Caki2 (cell line): ENCODE data around the gene ZNF366. TPM values are rescaled to one million over a fixed set of nuclear protein-coding genes. Genes with fewer than 3 reads are reported as not detected.
A peak's percentile ranks its signal among the peaks of the same experiment; 100 is the strongest.
"Not testable (repeated sequence)": the region's sequence is repeated elsewhere in the genome, so short reads cannot be mapped to it uniquely, and the experiment has no call there.

Experiments used
- DNase-seq: peaks from one replicate; pipeline ENCODE4 v3.0.0-alpha.2; 2015; ENCODE audit warnings: low read depth
- in situ Hi-C: cut with HindIII; loops from 2 replicates; pipeline ENCODE4 v1.10.0; 2016; ENCODE audit warnings: low sequenced_read_pairs, low pct_unique_long_range_greater_than_20kb, mixed read lengths
- total RNA-seq: library from RNA; depleted of rRNA; stranded (reverse); fragments of >200 nt; shearing (Covaris generic); gene quantifications from 2 replicates; pipeline ENCODE4 v1.2.3, GENCODE V29; 2014; ENCODE audit warnings: low replicate concordance

The ZNF366 gene
- total RNA-seq, 1 experiment from 2014 or later = not detected

DNA sequence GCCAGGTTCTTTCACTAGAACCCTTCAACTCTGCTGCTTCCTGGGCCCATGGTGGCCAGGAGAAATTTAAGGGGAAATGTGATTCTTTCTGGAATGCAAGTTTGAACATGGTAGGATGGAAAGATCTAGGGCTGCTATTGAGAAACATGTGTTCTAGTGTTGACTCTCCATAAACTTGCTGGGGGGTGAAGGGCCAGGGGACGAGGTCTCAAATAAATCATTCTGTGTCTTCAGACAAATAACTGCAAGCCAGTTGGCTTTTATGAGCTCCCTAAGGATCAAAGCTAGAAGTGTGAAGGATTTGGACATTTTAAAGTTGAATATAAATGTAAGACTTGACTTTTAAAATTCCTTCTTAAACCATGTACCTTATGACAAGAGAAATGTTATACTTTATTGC, 78.5 kb downstream of the ZNF366 start:
- in situ Hi-C loops = no loop called here
- no peak for DNase-seq

DNA sequence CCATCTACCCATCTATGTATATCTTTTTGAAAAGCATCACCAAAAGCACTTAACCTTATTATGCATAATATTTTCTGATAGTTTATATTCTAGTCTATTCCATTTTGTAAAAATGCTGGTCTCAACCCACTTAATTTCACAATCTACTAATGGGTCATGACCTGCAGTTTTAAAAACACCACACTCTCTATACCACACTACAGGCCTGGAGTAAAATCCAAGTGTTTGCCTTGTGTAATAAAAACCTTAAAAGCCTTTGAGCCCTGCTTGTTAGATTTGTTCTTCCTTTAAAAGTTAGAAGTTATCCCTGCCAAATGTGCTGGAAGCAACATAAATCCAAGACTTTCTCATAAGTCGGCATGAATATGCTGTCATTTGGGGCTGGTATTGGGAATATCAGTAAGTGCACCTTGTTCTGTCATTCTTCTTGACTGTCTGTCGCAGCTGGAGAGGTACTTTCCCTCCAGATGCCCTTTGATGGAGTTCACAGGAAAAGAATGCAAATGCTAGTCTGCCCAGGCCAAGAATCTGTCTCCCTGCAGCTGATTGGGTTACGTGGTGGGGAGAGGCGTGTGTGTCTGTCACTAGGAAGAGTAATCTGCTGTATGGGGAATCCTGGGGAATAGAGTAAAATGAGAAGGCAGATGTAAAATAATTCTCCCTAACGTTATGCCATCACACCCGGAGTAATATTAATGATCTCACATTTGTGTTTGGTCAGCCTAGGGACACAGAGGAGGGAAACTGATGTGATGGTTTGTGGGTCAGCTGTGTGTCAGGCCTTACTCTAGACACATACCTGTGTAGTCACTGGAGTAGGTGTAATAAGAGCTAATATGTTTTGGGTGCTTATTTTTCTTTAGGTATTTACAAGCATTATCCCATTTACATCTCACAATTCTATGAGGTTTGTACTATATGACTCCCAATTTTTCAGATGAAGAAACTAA, 79.4 kb downstream of the ZNF366 start:
- in situ Hi-C loops = no loop called here
- DNase-seq = peak; percentile 16

DNA sequence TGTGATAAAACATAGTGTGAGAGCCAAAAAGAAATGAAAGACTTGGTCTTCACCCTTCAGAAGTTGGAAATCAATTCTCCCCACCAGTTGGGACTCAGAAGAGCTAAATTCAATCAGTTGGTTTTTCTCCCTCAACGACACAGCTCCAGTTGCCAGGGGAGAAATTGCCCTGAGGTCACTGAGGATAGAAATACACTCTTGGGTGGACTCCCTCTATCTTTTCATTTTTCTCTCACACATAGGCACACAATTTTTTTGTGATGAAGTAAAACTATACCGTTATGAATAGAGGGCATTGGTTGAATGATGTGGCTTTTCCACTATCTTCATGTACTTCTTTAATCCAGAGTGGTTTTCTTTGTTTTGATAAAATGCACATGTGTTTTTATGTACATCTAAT, 80.2 kb downstream of the ZNF366 start:
- in situ Hi-C loops = no loop called here
- no peak for DNase-seq

DNA sequence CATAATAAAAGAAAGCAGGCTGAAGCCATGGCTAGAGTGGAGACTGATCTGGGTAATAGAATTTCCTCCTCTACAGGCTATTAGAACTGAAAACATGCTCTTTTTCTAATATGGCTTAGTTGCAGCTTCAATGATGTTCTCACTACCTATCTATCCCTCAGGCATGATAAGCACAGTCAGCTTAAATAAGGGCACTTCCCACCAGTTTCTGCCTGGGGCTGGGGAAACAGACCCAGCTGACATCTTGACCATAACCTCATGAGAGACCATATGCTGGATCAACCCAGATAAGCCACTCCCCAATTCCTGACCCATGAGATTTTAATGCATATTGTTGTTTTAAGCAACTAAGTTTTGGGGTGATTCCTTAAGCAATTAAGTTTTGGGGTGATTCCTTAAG, 81.2 kb downstream of the ZNF366 start:
- in situ Hi-C loops = no loop called here
- no peak for DNase-seq

DNA sequence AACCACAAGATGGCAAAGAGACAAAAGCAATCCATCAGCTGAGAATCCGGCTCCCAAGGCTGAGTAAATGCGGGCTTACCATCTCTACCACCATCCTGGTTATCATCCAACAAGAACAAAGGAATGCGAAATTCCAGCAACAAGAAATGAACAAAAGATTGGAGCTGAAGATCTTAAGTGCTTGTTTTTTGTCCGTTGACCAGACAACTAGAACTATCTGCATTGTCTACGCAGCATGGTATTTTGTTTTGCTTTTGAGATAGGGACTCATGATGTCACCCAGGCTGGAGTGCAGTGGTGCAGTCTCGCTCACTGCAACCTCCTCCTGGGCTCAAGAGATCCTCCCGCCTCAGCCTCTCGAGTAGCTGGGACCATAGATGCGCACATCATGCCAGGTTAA, 88.9 kb downstream of the ZNF366 start:
- in situ Hi-C loops = no loop called here
- DNase-seq = no peak

DNA sequence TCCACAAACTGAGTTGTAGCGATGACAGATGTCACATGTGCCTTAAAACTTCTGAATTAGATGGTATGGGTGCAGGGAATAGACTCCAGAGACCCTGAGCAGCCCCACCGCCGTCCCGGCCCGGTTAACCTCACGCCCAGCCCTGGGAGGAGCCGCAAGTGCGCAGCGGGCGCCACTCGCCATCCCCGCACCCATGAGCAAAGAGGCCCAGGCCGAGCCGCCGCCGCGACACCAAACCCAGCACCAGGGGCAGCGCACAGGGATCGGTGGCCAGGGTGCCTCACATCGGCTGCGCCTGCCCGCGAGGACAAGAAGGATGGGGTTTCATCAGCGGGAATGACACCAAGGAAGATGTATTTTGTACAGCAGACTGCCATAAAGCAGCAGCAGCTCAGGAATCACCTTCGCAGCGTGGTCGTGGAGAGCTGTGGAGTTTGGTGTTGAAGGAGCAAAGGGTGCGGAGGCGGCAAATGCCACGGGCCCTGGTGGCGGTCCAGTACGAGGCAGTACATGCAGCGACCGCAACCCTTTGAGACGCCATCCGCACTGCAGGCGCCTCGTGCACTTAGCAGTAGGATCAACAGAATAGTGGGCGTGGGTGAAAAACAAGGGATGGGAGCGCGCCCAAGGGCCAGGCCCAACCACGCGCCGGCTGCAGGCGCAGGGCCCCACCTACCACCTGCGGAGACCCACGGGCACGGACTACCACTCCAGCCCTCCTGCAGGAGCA, 89.7 kb downstream of the ZNF366 start:
- in situ Hi-C loops = no loop called here
- no peak for DNase-seq

DNA sequence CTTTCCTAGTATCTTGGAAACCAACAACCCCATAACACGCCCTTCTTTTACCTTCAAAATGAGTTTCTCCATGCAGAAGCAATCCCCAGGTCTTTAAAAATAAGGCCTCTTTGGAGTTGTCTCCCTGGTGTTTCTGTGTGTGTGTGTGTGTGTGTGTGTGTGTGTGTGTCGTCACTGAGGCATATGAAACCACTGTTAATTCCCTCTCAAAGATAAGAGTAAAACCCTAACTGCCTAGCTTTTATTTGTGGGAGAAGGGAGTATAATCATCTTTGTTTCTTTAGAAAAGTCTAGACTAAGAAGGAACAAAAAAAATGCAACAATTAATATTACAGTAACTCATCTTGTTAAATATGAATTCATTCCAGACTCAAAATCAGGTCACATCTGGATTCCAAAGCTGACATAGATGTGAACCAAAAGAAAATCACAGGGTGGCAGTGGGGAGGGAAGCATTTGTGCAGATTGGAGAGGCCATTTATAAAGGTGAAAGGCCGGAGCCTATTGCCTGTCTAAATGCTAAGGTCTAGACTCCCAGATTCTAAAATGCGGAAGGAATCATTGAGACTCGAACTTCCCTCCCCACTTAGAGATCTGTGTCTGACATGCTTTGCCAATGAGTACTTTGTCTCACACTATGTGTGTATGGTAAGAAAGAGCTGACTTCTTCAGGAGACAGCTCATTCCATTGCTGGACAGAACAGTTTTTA, 91.4 kb downstream of the ZNF366 start:
- DNase-seq = no peak
- in situ Hi-C loops = no loop called here

DNA sequence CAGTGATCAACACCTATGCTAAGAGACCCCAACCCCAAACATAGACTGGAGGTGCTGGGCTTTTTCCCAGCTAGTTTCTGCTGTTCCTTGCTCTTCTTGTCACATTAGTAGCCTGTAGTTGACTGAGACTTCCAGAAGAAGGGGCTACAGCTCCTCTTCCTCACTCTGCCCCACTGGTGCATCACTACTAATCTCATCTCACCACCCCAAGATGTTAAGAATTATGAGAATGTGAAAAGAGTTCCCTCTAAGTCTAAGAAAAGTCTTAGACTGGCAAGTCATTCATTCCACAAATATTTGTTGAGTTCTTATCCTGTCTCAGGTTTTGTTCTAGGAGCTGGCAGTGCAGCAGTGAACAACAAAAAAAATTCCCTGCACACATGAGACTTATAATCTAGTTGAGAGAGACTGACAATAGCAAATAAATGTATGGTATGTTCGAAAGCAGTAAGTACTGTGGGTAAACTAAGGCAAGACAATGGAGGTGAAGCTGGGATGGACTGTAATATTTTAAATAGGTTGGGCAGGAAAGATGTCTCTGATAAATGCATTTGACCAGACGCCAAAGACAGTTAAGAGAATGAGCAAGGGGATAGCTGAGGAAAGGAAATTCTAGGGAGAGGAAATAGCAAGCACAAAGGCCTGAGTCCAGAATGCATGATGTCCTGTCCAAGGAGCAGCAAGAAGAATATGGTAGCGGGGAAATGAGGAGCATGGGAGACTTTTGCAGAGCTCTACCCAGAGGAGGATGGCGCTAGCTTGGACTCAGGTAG, 94.7 kb downstream of the ZNF366 start:
- in situ Hi-C loops = no loop called here
- DNase-seq = no peak

DNA sequence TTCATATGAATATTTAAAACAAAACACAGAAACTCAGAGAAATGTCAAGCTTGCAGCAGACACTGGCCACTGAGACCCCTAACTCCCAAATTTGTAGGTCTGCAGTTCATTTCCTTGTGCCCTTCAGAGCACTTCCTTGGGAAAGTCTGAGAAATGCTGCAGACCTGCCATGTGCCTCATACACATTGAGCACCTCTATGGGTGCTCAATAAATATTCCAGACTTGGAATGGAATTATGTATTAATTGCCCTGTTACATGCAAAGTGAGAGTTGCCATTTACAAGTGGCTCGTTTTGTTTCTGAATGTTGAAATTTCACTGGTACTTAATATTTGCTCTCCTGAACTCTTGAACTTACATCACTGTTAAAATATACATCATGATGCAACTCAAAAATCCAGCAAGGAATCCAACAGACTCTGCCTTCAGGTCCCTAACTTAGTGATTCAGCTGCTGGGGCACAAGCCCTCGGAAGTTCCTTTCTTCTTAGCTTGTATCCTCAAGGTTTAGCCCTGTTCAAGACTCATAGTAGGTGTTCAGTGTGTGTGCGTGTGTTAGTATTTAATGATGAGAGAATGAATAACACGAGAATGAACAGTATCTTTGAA, 96.4 kb downstream of the ZNF366 start:
- no peak for DNase-seq
- in situ Hi-C loops = no loop called here

DNA sequence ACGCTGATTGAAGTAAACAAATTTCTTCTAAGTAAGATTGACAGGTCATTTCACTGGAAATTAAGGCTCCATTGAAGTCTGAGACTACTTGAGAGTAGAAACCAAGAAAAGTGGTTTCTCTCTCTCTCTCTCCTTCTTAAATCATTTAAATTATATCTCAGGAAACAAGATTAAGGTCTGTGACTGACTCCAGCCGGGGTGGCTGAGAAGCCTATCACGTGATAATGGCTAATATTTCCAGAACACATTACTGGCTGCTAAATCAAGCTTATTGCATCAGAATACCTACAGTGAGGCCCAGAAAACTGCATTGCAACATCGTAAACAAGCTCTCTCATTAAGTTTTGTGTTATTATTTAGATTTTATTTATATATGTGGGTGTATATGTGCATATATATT, 98.6 kb downstream of the ZNF366 start:
- in situ Hi-C loops = no loop called here
- DNase-seq = no peak

DNA sequence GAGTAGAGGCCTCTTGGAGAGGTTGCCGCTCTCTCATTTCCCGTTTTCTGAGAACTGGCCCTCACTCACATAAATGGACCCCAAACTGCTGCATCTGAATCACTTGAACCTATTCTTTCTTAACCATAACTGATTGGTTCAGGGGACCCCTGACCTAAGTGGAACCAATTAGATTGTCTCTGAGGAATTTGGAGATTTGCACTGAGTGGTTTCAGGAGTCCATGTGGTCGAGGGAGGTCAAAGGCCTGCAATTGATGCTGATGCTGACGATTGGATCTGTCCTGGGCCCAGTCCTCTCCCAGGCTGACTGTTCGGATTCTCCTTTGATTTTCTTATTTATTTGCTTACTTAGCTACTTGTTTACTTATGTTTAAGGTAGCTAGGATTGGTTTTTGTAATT, 99.1 kb downstream of the ZNF366 start:
- in situ Hi-C loops = no loop called here
- DNase-seq = no peak

DNA sequence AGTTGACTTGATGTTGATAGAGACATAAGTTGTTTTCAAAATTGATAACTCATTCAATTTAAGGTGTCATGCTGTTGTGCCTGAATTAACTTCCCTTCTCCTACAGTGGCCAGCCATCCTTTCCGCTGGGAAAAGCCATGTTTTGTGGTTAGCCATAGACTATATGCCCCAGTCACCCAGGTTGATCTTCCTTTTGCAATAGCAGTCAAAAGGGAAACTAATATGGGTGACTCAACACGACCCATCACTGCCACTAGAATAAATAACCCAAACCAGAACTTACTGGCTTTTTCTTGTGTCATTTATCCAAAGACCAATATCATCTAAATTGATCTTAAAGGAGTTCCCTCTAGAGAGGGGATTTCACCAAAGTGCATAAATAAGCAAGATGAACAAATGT, 99.7 kb downstream of the ZNF366 start:
- in situ Hi-C loops = no loop called here

DNA sequence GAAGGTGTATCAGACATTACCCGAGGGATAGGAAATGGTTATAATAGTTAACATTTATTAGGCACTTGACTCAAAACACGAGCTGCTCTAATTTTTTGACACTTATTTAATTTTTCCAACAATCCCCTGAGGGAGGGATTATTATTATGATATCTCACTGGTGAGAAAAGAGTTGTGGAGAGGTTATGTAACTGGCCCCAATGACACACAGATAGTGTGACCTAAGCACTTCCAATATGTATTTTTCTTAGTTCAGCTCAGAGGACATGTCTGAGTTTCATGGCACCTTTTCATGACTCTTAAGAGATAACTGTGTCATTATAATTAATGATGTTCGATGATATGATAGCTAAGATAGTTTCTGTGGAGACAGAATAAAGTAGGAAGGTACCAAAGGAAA, 100.1 kb downstream of the ZNF366 start:
- in situ Hi-C loops = no loop called here

More for the DNA sequence above, 99.7 kb downstream of the ZNF366 start:
- DNase-seq = no peak

DNA sequence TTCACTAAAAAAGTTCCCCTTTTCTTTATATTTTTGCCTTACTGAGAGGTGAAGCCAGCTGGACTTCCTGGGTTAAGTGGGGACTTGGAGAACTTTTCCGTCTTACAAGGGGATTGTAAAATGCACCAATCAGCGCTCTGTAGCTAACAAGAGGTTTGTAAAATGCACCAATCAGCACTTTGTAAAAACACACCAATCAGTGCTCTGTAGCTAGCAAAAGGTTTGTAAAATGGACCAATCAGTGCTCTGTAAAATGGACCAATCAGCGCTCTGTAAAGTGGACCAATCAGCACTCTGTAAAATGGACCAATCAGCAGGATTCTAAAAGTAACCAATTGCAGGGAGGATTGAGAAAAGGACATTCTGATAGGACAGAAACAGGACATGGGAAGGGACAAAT, 102.4 kb downstream of the ZNF366 start:
- DNase-seq, in situ Hi-C loops: not testable (repeated sequence)

More for the DNA sequence above, 100.1 kb downstream of the ZNF366 start:
- DNase-seq = no peak

DNA sequence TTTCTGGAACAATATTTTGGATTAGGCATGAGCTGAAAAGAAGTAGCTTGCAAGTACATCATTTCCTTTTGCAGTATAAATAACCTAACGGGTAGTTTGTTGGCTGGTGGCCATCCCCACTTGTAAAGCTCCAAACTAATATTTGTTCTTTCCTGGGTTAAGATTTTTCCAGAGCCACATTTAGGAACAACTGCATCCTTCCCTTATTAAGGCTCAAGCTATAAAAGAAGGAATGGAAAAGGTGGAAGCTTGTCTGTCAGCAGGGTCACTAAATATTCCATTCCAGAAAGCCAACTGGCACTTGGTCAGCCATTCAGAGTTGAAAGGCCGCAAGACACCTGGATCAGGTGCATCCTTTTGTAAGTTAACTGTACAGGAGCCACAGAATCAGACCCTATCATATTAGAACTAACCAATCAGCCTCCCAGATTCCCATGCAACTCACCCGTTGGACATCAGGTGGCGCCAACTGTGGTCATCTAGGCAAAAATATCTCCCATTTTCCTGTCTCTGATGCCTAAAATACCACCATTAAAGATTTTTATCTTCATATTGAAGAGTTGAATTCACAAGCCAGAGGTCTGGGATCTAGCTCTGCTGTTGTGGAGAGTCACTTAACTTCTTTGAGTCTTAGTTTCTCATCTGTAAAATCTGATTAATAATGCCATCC, 104.1 kb downstream of the ZNF366 start:
- in situ Hi-C loops = no loop called here

DNA sequence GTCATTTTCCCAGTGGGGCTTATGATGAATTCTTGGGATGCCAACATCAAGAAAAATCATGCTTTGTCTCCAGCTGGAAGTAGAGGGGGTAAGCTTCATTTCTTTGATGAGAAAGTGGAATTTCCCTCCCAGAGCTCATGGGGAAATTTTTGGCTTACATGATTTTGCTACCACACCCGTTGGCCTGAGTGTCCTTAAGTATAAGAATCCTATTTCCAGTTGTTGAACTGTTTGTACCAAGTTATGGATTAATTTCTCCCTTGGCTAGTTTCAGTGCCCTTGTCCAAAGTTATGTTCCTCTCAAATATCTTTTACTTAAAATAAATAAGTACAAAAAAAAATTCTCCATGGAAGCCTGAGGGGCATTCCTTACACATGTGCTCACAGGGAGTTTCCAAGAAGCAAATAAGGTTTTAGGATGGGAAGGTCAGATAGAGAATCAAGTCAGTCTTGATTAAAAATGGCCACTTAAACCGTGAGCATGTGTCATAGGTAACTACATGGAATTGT, 104.8 kb downstream of the ZNF366 start:
- in situ Hi-C loops = no loop called here
- no peak for DNase-seq

More for the DNA sequence above, 104.1 kb downstream of the ZNF366 start:
- no peak for DNase-seq

DNA sequence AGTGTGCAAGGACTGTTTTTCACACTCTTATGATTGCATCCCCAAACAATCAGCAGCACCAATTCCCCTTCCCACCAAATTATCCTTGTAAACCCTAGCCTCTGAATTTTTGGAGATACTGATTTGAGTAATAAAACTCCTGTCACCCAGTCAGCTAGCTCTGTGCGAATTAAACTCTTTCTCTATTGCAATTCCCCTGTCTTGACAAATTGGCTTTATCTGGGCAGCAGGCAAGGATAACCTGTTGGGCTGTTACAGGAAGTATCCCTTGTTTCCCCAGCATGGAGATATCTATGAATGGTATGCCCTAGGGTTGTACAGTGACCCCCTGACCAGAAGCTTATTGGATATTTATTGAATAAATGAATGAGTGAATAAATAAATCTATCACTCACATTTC, 106.3 kb downstream of the ZNF366 start:
- DNase-seq = no peak

More for the DNA sequence above, 106.3 kb downstream of the ZNF366 start:
- in situ Hi-C loops = no loop called here
